Smooth muscle cell (in vitro differentiated cells): ENCODE measurements around the gene ZNF576. TPM values are rescaled to one million over a fixed set of nuclear protein-coding genes. Genes with fewer than 3 reads are reported as not detected.
A peak's percentile ranks its signal among the peaks of the same experiment; 100 is the strongest.

Experiments
- DNase-seq: peaks from one replicate; lab custom pipeline; 2025; ENCODE audit not compliant: unreplicated experiment; lab: John Stamatoyannopoulos, UW
- H2AFZ ChIP-seq: fragments of 200-600 bp; sonication (generic); 2 replicates; pipeline ENCODE4 v1.6.0; 2016; ENCODE audit warnings: antibody characterized with exemption, low read depth, mild to moderate bottlenecking
- H3F3A ChIP-seq: fragments of 200-600 bp; sonication (generic); 2 replicates; pipeline ENCODE4 v1.6.0; 2017; ENCODE audit warnings: antibody characterized with exemption, low read depth
- H3K27ac ChIP-seq: fragments of 200-600 bp; sonication (generic); 2 replicates; pipeline ENCODE4 v1.5.1; 2016; ENCODE audit warnings: low read depth, mild to moderate bottlenecking
- H3K27me3 ChIP-seq: fragments of 200-600 bp; sonication (generic); 2 replicates; pipeline ENCODE4 v1.6.1; 2016; ENCODE audit warnings: low read depth, mild to moderate bottlenecking
- H3K36me3 ChIP-seq: fragments of 200-600 bp; sonication (generic); 2 replicates; pipeline ENCODE4 v1.5.1; 2016; ENCODE audit warnings: low read depth
- H3K4me1 ChIP-seq: fragments of 200-600 bp; sonication (generic); 2 replicates; pipeline ENCODE4 v1.5.1; 2016; ENCODE audit warnings: low read depth
- H3K4me2 ChIP-seq: fragments of 200-600 bp; sonication (generic); 2 replicates; pipeline ENCODE4 v1.6.0; 2016; ENCODE audit warnings: mild to moderate bottlenecking
- H3K4me3 ChIP-seq: fragments of 200-600 bp; sonication (generic); 2 replicates; pipeline ENCODE4 v1.5.1; 2016; ENCODE audit warnings: mild to moderate bottlenecking
- H3K79me2 ChIP-seq: fragments of 200-600 bp; sonication (generic); 2 replicates; pipeline ENCODE4 v1.6.0; 2016; ENCODE audit warnings: low read depth, mild to moderate bottlenecking
- H3K9ac ChIP-seq: fragments of 200-600 bp; sonication (generic); 2 replicates; pipeline ENCODE4 v1.6.0; 2016; ENCODE audit warnings: low read depth
- H3K9me3 ChIP-seq: fragments of 200-600 bp; sonication (generic); replicated peaks from 2 replicates; pipeline ENCODE4 v1.5.1; 2016; ENCODE audit warnings: low read depth
- H4K20me1 ChIP-seq: fragments of 200-600 bp; sonication (generic); 2 replicates; pipeline ENCODE4 v1.6.0; 2016; ENCODE audit warnings: low read depth
- WGBS: methylation state at CpG from one replicate; pipeline ENCODE4 v1.1.7; 2016; ENCODE audit warnings: low lambda C conversion rate; 5-methylcytosine and 5-hydroxymethylcytosine counted together
- polyA plus RNA-seq: library from polyadenylated mRNA; unstranded; fragments of >200 nt; fragmentation: Nextera tagmentation; extraction: Ambion mirVana; gene quantifications from 2 replicates; pipeline ENCODE4 v1.2.1, GENCODE V29; 2016
- total RNA-seq: library from RNA; depleted of rRNA; stranded (reverse); fragments of >200 nt; gene quantifications from 2 replicates; pipeline ENCODE4 v1.2.3, GENCODE V29; 2014
- TF ChIP-seq, protein P1 (sequence below): fragments of 200-600 bp; sonication (generic); IDR thresholded peaks from 2 replicates; pipeline ENCODE4 v1.5.1; 2017; ENCODE audit warnings: borderline replicate concordance, mild to moderate bottlenecking, antibody characterized with exemption; ENCODE audit not compliant: insufficient read depth, poor library complexity, severe bottlenecking

Gene ZNF576
- total and polyA plus RNA-seq, 2 experiments from 2014 or later, result 2.7 to 13.7 TPM

DNA sequence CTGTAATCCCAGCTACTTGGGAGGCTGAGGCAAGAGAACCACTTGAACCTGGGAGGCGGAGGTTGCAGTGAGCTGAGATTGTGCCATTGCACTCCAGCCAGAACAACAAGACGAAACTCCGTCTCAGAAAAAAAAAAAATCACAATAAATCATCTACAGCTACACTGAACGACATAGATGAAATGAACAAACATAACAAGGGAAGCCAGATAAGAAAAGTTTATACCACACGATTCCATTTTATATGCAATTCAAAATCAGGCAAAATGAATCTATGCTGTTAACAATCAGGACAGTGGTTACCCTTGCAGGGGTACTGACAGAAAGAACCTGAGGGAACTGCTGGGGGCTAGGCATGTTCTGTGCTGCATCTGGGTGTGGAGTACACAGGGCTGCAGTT, 26.7 kb upstream of the ZNF576 start:
- Histone ChIP-seq H3K9me3 (no peaks in the 10 kb centered on the region), H4K20me1 (no peaks in the 10 kb centered on the region), H3K79me2 (peaks cover 13% of the 10 kb centered on the region), H3K4me3 (no peak overlapping the region), H3K27me3 (no peaks in the 10 kb centered on the region), H3K9ac (no peak overlapping the region), H3K27ac (no peak overlapping the region), H3F3A (no peaks in the 10 kb centered on the region), H3K36me3 (no peaks in the 10 kb centered on the region), H3K4me2 (no peak overlapping the region), H3K4me1 (peaks cover 3% of the 10 kb centered on the region), H2AFZ (no peak overlapping the region)
- 97% methylated on average over 5 of the region's 5 CpGs for WGBS
- DNase-seq, result no peak
- TF ChIP-seq, protein P1, sequence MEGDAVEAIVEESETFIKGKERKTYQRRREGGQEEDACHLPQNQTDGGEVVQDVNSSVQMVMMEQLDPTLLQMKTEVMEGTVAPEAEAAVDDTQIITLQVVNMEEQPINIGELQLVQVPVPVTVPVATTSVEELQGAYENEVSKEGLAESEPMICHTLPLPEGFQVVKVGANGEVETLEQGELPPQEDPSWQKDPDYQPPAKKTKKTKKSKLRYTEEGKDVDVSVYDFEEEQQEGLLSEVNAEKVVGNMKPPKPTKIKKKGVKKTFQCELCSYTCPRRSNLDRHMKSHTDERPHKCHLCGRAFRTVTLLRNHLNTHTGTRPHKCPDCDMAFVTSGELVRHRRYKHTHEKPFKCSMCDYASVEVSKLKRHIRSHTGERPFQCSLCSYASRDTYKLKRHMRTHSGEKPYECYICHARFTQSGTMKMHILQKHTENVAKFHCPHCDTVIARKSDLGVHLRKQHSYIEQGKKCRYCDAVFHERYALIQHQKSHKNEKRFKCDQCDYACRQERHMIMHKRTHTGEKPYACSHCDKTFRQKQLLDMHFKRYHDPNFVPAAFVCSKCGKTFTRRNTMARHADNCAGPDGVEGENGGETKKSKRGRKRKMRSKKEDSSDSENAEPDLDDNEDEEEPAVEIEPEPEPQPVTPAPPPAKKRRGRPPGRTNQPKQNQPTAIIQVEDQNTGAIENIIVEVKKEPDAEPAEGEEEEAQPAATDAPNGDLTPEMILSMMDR, result no peak

DNA sequence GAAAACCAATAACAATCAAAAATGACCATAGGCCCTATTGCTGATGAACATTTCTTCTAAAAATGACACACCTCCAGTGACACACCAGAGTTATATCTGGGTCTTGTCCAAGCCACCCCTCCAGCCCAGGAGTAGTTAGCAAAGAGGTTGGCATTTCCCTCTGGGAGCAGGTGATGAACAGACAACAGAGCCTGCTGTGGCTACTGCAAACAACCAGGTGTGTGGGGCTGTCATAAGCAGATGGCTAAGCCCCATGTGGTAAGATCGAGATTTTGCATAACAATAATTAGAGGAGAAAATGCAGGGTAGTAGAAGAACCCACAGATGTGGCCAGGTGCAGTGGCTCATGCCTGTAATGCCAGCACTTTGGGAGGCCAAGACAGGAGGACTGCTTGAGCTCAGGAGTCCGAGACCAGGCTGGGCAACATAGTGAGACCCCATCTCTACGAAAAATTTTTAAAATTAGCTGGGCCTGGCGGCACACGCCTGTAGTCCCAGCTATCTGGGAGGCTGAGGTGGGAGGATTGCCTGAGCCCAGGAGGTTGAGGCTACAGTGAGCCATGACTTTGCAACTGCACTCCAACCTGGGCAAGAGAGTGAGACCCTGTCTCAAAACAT, 26.1 kb upstream of the ZNF576 start:
- no peak overlapping the region for H3K27ac ChIP-seq
- H2AFZ ChIP-seq, result no peak overlapping the region
- H3K4me1 ChIP-seq, result peaks cover 5% of the 10 kb centered on the region
- no peaks in the 10 kb centered on the region for H3K36me3 ChIP-seq
- H3K9ac ChIP-seq, result no peak overlapping the region
- WGBS, result 86% methylated on average over 5 of the region's 5 CpGs
- H3K4me2 ChIP-seq, result no peak overlapping the region
- no peaks in the 10 kb centered on the region for H3K9me3 ChIP-seq
- H3K79me2 ChIP-seq, result peaks cover 15% of the 10 kb centered on the region
- no peaks in the 10 kb centered on the region for H3K27me3 ChIP-seq
- TF ChIP-seq, protein P1, result no peak
- no peaks in the 10 kb centered on the region for H3F3A ChIP-seq
- DNase-seq, result no peak
- H4K20me1 ChIP-seq, result no peaks in the 10 kb centered on the region
- no peak overlapping the region for H3K4me3 ChIP-seq

DNA sequence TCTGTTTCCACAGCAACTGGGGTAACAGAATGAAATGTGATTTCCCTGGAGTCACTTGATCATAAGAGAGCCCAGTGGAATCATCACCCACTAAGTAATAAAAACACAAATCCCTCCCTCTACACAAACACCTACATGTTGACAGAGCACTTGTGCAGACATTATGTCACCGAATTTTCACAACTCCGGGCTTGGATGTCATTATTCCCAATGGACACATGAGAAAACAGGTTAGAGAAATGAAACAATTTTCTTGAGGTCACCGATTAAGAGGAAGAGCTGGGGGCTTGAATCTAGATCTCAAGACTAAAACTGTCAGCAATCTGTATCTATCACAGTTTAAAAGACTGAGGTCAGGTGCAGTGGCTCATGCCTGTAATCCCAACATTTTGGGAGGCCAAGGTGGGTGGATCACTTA, 24.2 kb upstream of the ZNF576 start:
- TF ChIP-seq, protein P1, result no peak
- H3K27ac ChIP-seq, result no peak overlapping the region
- H2AFZ ChIP-seq, result no peak overlapping the region
- no peaks in the 10 kb centered on the region for H3F3A ChIP-seq
- peaks cover 10% of the 10 kb centered on the region for H3K4me1 ChIP-seq
- H3K9ac ChIP-seq, result no peak overlapping the region
- no peak for DNase-seq
- H3K79me2 ChIP-seq, result peaks cover 15% of the 10 kb centered on the region
- no peaks in the 10 kb centered on the region for H3K9me3 ChIP-seq
- no peaks in the 10 kb centered on the region for H3K36me3 ChIP-seq
- H3K4me3 ChIP-seq, result no peak overlapping the region
- H4K20me1 ChIP-seq, result no peaks in the 10 kb centered on the region
- H3K27me3 ChIP-seq, result no peaks in the 10 kb centered on the region
- no peak overlapping the region for H3K4me2 ChIP-seq
- WGBS, result 97% methylated on average over 3 of the region's 3 CpGs

DNA sequence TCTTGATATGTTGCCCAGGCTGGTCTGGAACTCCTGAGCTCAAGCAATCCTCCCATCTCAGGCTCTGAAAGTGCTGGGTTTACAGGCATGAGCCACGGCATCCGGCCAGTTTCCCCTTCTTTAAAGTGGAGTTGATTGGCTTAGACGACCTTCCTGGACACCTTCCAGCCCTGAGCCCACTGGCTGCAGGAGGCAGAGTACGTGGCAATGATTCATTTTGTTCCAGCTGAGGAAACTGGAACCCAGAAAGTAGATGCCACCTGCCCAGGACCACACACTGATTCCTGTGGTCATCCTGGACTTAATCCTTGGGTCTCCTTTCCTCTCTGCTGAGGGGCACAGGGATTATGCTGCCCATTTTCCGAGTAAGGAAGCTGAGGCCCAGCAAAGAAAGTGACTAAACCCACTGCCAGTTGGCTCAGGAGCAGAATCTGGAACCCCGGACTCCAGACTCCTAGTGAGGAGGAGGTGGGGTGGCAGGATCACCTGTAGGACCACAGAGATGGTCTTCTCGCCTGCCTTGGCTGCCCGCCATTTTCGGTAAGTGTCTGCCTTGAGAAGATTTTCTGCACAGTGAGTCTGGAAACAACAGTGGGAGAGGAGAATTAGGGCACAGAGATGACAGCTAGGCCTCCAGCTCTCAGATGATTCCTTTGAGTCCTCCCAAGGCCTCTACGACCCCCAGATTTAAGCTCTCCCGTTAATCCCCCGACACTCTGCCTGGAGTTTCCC, 21.8 kb upstream of the ZNF576 start:
- WGBS, result 61% methylated on average over 12 of the region's 12 CpGs
- Histone ChIP-seq H2AFZ (peak overlapping the region; percentile 97), H3K36me3 (no peaks in the 10 kb centered on the region), H3K27ac (peak overlapping the region; percentile 89), H3K79me2 (peaks cover 15% of the 10 kb centered on the region), H3K9me3 (no peaks in the 10 kb centered on the region), H3K4me2 (peak overlapping the region; percentile 100), H4K20me1 (no peaks in the 10 kb centered on the region), H3K4me3 (peak overlapping the region; percentile 94), H3K9ac (peak overlapping the region; percentile 98), H3F3A (no peaks in the 10 kb centered on the region), H3K4me1 (peaks cover 10% of the 10 kb centered on the region), H3K27me3 (no peaks in the 10 kb centered on the region)
- no peak for DNase-seq
- TF ChIP-seq, protein P1, result no peak
